NCI-H460 (cell line): Measurements from ENCODE around the gene SOX30. TPM values are rescaled to one million over a fixed set of nuclear protein-coding genes. Genes with fewer than 3 reads are reported as not detected.

Experiments
- DNase-seq: peaks from one replicate; pipeline ENCODE4 v3.0.0-alpha.2; 2016; ENCODE audit warnings: low read depth; ENCODE audit errors: extremely low read depth
- total RNA-seq: library from RNA; depleted of rRNA; stranded (reverse); fragments of >200 nt; shearing (Covaris generic); gene quantifications from 2 replicates; pipeline ENCODE4 v1.2.3, GENCODE V29; 2014

Gene SOX30
- total RNA-seq, 1 experiment from 2014 or later: not detected

DNA sequence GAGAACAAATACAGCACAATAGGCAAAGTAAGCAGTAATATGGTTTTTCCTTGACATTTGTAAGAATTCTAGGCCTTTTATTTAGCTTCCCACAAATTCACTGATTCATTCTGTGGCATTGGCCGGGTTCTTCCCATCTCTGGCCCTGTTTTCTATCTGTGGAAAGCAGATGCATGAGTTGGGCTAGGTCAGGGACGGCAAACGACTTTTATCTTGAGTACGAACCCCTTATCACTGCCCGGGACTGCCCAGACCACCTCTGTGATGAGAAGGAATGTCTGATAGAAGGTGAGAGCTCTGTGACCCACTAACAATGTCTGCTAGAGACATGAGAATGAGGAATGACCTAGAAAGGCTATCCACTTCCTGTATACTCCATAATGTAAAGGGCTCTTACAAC is 41.2 kb downstream of the SOX30 start:
- DNase-seq: no peak

- no peak for DNase-seq
Measured at GRCh38 chr5:157608972-157609565, 43.2 kb downstream of the SOX30 start.

- peak; percentile 24 for DNase-seq
Measured at GRCh38 chr5:157607371-157608161, 44.7 kb downstream of the SOX30 start.

DNA sequence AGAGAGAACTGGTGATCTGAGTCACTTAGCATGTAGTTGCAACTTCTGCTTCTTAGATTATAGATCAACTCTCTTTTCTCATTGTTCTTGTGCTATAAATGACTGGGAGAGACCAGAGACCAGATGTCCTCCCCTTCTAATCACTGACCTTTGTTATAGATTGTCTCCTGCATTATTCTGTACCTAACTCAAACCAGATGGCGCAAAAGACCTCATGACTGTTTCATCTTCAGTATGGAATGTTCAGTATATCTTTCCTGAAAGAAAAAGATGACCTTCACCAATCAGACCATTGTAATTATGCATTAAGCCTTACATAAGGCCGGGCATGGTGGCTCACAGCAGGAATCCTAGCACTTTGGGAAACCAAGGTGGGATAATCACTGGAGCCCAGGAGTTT is 46.2 kb downstream of the SOX30 start:
- no peak for DNase-seq

- peak; percentile 89 for DNase-seq
Measured at GRCh38 chr5:157603333-157604190, 48.7 kb downstream of the SOX30 start.

- no peak for DNase-seq
Measured at GRCh38 chr5:157602505-157602904, 49.7 kb downstream of the SOX30 start.

GRCh38 chr5:157600252-157600651 is 52.0 kb downstream of the SOX30 start:
- no peak for DNase-seq

GRCh38 chr5:157599565-157599964 is 52.7 kb downstream of the SOX30 start:
- no peak for DNase-seq

- no peak for DNase-seq
Measured at GRCh38 chr5:157598350-157598936, 53.8 kb downstream of the SOX30 start.

GRCh38 chr5:157597277-157597676 is 55.0 kb downstream of the SOX30 start:
- DNase-seq: no peak

DNA sequence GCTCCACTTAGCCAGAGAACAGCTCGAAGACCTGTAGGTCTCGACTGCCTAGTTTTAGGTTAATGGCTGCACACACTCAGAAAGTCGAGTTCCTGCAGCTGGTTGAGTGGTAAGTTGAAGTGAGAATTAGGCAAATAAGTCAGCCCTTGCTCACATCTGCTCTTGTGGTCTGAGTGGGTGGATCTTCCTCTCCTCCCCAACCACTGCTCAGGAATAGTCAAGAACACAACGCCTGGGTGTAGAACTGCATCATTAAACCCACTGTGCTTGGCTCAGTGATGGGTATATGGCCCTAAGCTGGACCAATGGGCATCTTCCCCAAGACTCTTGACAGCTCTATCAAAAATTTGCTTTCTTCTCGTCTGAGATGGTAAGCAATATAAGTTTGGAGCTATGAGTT is 55.8 kb downstream of the SOX30 start:
- DNase-seq: no peak

DNA sequence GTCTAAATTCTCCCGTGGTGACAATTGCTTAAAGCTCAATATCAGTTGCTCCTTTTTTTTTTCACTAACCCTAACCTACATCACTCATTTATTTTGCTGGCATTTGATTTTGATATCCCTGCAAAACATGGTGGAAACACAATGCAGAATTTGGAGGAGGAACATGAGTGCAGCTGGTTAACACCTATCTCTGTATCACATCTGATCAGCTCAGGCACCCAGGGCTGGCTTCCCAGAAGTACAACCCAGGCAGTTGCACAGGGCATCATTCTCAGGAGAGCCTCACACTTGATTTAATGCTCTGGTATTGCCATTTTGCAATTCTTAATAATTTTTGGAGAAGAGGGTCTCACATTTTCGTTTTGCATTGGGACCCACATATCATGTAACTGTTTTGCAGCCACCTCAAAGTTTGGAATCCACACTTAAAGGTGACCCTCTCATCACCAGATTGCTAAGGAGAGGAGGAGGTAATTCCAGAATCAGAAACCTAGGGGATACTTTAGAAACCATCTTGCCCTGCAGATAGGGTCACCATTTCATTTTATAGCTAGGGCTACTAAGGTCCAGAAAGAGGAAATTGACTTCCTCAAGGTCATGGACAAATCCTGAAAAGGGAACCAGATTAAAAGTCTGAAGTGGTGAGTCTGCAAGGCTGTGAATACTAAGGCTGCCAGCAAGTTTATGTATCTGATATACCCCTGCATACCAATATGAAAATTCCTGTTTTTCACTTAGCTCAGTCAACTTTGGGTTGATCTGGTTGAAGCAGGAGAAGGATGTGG is 57.4 kb downstream of the SOX30 start:
- no peak for DNase-seq

GRCh38 chr5:157594257-157594656 is 58.0 kb downstream of the SOX30 start:
- DNase-seq: no peak

DNA sequence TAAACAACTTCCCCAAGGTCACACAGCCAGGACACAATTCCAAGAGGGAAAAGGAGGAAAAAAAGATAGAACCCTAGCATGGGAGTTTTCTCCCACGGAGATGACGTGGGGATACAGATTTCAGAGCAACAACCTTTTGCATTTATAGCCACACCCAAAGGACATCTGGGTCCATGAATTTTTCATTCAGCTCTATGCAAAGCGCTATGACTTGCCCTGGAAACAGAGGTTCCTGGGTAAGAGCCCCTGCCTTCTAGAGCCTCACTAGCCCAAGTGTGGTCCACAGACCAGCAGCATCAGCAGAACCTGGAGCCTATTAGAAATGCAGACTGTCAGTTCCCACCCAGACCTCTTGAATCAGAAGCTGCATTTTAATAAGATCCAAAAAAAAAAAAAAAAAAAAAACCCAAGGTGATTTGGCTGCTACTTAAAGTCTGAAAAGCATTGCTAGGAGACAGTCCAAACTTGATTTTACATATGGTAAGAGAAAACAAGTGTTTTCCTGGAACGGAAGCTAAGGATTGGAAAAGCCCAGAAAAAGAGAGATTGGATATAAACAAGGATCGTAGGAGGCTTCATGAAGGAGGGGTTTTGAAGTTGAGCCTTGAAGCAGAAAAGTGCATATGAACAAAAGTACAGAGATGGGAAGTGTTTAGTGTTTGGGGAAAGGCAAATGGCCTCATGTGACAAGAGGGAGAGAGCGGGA is 59.0 kb downstream of the SOX30 start:
- DNase-seq: no peak

- no peak for DNase-seq
Measured at GRCh38 chr5:157592594-157592993, 59.6 kb downstream of the SOX30 start.

- no peak for DNase-seq
Measured at GRCh38 chr5:157590478-157590877, 61.8 kb downstream of the SOX30 start.

GRCh38 chr5:157584628-157585027 is 67.6 kb downstream of the SOX30 start:
- DNase-seq: no peak

GRCh38 chr5:157582731-157583620 is 69.3 kb downstream of the SOX30 start:
- no peak for DNase-seq

GRCh38 chr5:157581901-157582300 is 70.3 kb downstream of the SOX30 start:
- DNase-seq: no peak
